Neural crest cell (in vitro differentiated cells): ENCODE data around the gene FIBP. TPM values are rescaled to one million over a fixed set of nuclear protein-coding genes. Genes with fewer than 3 reads are reported as not detected.

Experiments
- DNase-seq: peaks from one replicate; pipeline ENCODE4 v3.0.0; 2021; ENCODE audit warnings: low read depth, mixed read lengths, low spot score
- H3K27ac Mint-ChIP-seq: one replicate; pipeline ENCODE4 v1.8.0; 2021; ENCODE audit warnings: mild to moderate bottlenecking, mixed read lengths; ENCODE audit not compliant: unreplicated experiment
- H3K27me3 Mint-ChIP-seq: 2 replicates; pipeline ENCODE4 v1.8.0; 2021; ENCODE audit warnings: low read depth, mild to moderate bottlenecking, mixed read lengths
- H3K36me3 Mint-ChIP-seq: 2 replicates; pipeline ENCODE4 v1.8.0; 2021; ENCODE audit warnings: low read depth, mild to moderate bottlenecking, mixed read lengths
- H3K4me1 Mint-ChIP-seq: 2 replicates; pipeline ENCODE4 v1.8.0; 2021; ENCODE audit warnings: mixed read lengths
- H3K4me3 Mint-ChIP-seq: one replicate; pipeline ENCODE4 v1.8.0; 2021; ENCODE audit warnings: mild to moderate bottlenecking, mixed read lengths
- H3K9me3 Mint-ChIP-seq: 2 replicates; pipeline ENCODE4 v1.8.0; 2021; ENCODE audit warnings: mixed read lengths
- CTCF ChIP-seq: fragments of 200-600 bp; sonication (generic); conservative IDR thresholded peaks from 2 replicates; pipeline ENCODE4 v1.5.0; 2021; ENCODE audit warnings: antibody characterized with exemption, mild to moderate bottlenecking
- total RNA-seq: library from RNA; stranded (reverse); gene quantifications from 2 replicates; pipeline ENCODE4 v1.2.1, GENCODE V29; 2021

FIBP gene
- total RNA-seq, 1 donor from 2014 or later, result 90.0 TPM

- no peaks in the 10 kb centered on the region for H3K27me3 Mint-ChIP-seq
- no peak for TF ChIP-seq CTCF
- no peaks in the 10 kb centered on the region for H3K9me3 Mint-ChIP-seq
- peak overlapping the region; percentile 88 for H3K4me3 Mint-ChIP-seq
- H3K36me3 Mint-ChIP-seq, result peaks cover 4% of the 10 kb centered on the region
- DNase-seq, result no peak
- no peak overlapping the region for H3K27ac Mint-ChIP-seq
- H3K4me1 Mint-ChIP-seq, result peaks cover 20% of the 10 kb centered on the region
These were observed 32.8 kb upstream of the FIBP start for GRCh38 chr11:65921033-65921555.

- Mint-ChIP-seq H3K4me1 (peaks cover 20% of the 10 kb centered on the region), H3K27me3 (no peaks in the 10 kb centered on the region), H3K27ac (no peak overlapping the region), H3K4me3 (peak overlapping the region; percentile 88), H3K36me3 (peaks cover 4% of the 10 kb centered on the region), H3K9me3 (no peaks in the 10 kb centered on the region)
- no peak for TF ChIP-seq CTCF
- DNase-seq, result no peak
These were observed 32.1 kb upstream of the FIBP start for GRCh38 chr11:65920372-65920802.

- no peaks in the 10 kb centered on the region for H3K27me3 Mint-ChIP-seq
- no peak overlapping the region for H3K27ac Mint-ChIP-seq
- peaks cover 25% of the 10 kb centered on the region for H3K4me1 Mint-ChIP-seq
- peak overlapping the region; percentile 88 for H3K4me3 Mint-ChIP-seq
- no peaks in the 10 kb centered on the region for H3K9me3 Mint-ChIP-seq
- no peak for TF ChIP-seq CTCF
- no peak for DNase-seq
- peaks cover 4% of the 10 kb centered on the region for H3K36me3 Mint-ChIP-seq
These were observed 31.5 kb upstream of the FIBP start for GRCh38 chr11:65919573-65920371.

GRCh38 chr11:65919141-65919572 lies 30.9 kb upstream of the FIBP start, which contains the start of gene DRAP1:
Gene DRAP1, plus strand, starts transcription at chr11:65919426. Its CDS starts 76 bp downstream, at chr11:65919502.
- Mint-ChIP-seq H3K4me3 (peak within 1 kb of the TSS; percentile 89), H3K27me3 (no peaks in the 10 kb centered on the region), H3K9me3 (no peaks in the 10 kb centered on the region), H3K27ac (no peak within 1 kb of the TSS), H3K4me1 (peaks cover 29% of the 10 kb centered on the region), H3K36me3 (peaks cover 4% of the 10 kb centered on the region)
- peak; percentile 98 for DNase-seq
- no peak for TF ChIP-seq CTCF

GRCh38 chr11:65918211-65919140 lies 30.2 kb upstream of the FIBP start, which contains the start of gene C11orf68:
Gene C11orf68, minus strand, starts transcription at chr11:65919062. Its CDS starts 31 bp downstream, at chr11:65919031.
- peak within 1 kb of the TSS; percentile 89 for H3K4me3 Mint-ChIP-seq
- TF ChIP-seq CTCF, result no peak
- H3K27me3 Mint-ChIP-seq, result no peaks in the 10 kb centered on the region
- H3K27ac Mint-ChIP-seq, result no peak within 1 kb of the TSS
- H3K36me3 Mint-ChIP-seq, result peaks cover 4% of the 10 kb centered on the region
- H3K9me3 Mint-ChIP-seq, result no peaks in the 10 kb centered on the region
- DNase-seq, result no peak
- peaks cover 29% of the 10 kb centered on the region for H3K4me1 Mint-ChIP-seq
